GM21423 (cell line): Measurements from ENCODE around the gene HDHD3.
"Not testable (repeated sequence)": the region's sequence is repeated elsewhere in the genome, so short reads cannot be mapped to it uniquely, and the experiment has no call there.

Experiments used
- ATAC-seq: cut with Tn5 transposase; IDR thresholded peaks from one replicate; pipeline ENCODE4 v1.9.1; 2021; ENCODE audit warnings: mild to moderate bottlenecking, moderate library complexity; ENCODE audit not compliant: unreplicated experiment

Gene HDHD3

GRCh38 chr9:113376634-113377567 lies at the start of gene HDHD3:
HDHD3 (minus strand) TSS chr9:113376986; CDS start chr9:113374354, 2,632 bp downstream.
- peak; percentile 73 for ATAC-seq

DNA sequence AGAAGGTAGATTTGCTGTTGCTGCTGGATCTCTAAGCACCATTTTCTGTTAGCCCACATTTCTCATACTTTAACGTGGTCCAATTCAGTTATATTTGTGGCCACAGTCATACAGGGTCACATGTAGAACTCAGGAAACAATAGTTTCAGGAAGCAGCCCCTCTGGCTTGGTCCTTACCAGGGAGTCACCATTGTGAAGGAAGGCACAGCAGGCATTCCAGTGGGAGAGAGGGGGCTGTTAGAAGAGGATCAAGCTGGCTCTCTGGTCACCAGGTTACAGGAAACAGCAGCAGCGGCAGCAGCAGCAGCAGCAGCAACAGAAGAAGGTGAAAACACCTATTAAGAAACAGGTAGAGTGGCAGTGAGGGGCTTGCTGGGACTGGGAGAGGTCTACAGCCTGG lies 48.3 kb upstream of the HDHD3 start:
- ATAC-seq = no peak

DNA sequence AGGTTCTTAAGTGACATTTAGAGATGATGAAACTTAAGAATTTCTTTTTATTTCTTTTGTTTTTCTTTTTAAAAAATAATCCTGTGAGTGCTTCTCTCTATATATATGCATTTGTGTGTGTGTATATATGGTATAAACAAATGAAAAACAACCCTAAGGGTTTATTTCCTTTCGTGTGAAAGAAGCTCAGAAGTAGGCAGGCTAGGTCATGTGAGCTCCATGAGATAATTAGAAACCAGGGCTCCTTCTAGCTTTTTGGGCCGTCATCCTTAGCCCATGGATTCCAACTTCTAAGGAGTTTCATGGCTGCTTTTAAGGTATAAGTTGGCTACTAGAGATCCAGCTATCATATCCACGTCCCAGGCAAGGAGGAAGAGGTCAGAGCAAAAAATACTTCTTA lies 44.9 kb upstream of the HDHD3 start:
- ATAC-seq = no peak

DNA sequence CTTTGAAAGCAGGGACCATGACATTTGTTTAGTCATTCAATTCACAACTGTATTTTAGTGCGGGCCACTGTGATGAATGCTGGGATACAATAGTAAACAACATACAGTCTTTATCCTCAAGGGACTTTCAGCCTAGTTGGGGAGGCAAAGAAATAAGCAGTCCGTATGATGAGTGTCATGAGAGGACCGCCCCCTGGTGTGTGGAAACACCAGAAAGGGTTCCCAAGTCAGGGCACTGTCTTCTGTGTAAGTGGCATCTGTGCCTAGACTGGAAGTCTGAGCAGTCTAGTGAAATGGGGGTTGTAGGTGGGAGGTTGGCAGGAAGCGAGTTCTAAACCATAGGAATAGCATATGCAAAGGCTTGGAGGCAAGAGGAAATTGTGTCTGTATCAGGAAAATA lies 40.6 kb upstream of the HDHD3 start:
- no peak for ATAC-seq

- ATAC-seq = peak; percentile 97
These were observed 39.4 kb upstream of the HDHD3 start for GRCh38 chr9:113416149-113416721.

GRCh38 chr9:113410207-113410864 lies 33.5 kb upstream of the HDHD3 start, which contains the start of the genes C9orf43 and POLE3:
C9orf43 (plus strand) TSS chr9:113410747; CDS start chr9:113413494, 2,747 bp downstream.
POLE3 (minus strand) TSS chr9:113410675; CDS start chr9:113410293, 382 bp downstream.
- peak; percentile 92 for ATAC-seq

- ATAC-seq = no peak
These were observed 33.1 kb upstream of the HDHD3 start for GRCh38 chr9:113409883-113410206.

DNA sequence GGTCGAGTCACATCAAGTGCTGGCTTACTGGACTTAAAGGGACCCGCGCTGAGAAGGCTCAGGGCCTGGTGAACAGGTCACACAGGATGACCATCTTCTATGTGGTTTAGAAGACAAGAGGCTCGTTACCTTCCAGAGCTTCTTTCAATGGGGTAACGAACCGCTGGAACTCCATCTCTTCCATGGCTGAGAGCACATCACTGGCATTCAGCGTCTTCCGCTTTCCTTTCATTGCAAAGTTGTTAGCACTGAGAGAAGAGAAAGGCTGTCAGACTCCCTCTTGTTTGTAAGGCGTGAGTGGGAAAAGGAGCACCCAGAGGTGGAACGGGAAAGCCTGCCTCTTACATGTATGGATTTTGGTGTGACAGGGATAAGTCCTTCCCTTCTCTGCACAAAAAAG lies 32.7 kb upstream of the HDHD3 start:
- ATAC-seq = no peak

GRCh38 chr9:113406873-113407511 lies 30.2 kb upstream of the HDHD3 start:
- ATAC-seq = not testable (repeated sequence)

GRCh38 chr9:113406353-113406752 lies 29.6 kb upstream of the HDHD3 start:
- not testable (repeated sequence) for ATAC-seq

DNA sequence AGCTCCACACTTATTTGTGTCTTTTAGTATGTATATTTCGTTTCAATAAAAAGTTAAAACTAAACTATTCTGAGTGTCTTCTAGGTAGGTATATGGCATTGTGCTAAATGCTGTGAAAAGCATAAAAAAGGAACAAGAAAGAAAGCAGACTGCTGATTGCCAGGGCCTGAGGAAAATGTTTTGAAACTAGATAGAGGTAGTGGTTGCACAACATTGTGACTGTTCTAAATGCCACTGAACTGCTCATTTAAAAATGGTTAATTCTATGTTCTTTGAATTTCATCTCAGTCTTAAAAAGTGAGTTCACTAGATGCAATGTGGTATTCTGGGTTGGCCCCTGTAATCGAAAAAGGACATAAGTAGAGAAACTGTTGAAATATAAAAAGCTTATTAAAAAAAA lies 26.9 kb upstream of the HDHD3 start:
- ATAC-seq = no peak

DNA sequence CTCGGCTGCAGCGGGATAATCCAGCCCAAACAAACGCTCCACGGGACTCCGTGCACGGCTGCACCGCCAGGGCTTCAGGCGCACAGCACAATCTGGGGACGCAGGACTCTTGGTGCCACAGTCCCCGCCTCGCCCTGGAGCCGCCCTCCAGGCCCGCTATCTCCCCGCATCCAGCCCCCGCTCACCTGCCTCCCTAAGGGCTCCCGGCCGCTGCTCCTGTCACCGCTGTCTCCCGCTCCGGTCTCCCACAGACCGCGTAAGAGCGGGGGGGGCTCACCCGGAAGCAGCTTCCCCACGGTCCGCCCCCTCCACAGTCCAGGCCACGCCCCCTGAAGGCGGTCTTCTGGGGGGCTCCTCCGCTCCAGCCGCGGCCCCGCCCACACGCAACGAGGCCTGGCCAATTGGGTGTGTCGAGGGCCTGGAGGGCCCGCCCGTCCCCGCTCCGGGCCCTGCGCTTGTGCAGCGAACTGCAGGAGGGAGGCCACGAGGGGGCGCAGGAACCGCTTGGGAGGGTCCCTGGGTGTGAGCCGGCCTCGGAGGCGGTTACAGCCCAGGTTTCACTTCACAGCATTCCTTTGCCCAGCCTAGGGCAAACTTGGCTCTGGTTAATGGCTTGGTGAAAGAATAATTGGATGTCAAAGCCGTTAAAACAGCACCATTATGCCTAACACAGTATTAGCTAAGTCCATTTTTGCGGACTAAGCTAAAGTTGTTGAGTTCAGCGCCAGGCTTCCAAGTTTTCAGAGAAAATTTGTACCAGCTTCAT lies 24.4 kb upstream of the HDHD3 start, which contains the start of gene ALAD:
ALAD (minus strand) TSS at position 258 of the 766 bp plus-strand sequence. CDS start 7,725 bp downstream, outside the sequence.
- ATAC-seq = peak; percentile 98

- no peak for ATAC-seq
These were observed 22.9 kb upstream of the HDHD3 start for GRCh38 chr9:113399646-113400200.

- ATAC-seq = no peak
These were observed 22.0 kb upstream of the HDHD3 start for GRCh38 chr9:113398796-113399195.

DNA sequence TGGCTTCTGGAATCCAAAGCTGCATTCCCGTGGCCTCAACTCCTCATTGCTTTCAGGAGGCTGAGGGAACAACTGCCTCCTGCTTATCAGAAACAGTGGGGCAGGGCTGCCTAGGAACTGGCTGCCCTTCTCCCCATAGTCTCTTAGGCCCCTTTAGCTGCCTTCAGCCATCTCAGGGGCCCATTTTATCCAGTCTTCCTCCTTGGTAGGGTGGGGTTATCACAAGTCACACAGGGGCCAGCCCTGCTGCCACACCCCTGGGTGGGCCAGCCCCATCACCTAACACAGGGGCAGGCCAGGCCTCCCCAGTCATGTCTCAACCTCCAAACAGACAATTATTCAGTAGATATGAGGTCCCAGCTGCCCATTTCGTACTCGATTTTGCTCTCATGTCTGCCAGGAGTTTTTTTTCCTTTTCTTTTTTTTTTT lies 20.4 kb upstream of the HDHD3 start:
- ATAC-seq = no peak

- ATAC-seq = no peak
These were observed 18.4 kb upstream of the HDHD3 start for GRCh38 chr9:113395000-113395861.

DNA sequence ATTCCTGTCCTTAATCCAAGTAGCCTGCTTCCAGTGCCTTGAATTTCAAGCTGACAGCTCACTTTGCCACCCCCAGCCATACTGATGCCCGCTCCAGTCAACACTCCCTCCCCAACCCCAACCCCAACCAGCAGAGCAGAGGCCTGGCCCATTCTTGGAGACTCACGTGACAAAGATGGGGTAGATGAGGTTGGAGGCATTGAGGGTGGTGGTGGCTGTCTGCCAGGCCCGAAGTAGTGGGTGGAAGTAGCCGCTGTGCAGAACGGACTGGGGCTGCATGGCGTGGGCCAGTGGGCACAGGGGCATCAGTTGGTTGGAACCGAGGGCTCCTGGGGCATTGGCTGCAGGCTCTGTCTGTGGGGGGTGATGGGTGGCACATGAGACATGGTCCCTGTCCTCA lies 16.5 kb upstream of the HDHD3 start:
- ATAC-seq = no peak

- ATAC-seq = no peak
These were observed 15.1 kb upstream of the HDHD3 start for GRCh38 chr9:113391917-113392316.
